ENCODE results near the gene RFWD3.

- TF ChIP-seq CTCF (IDR thresholded peaks at IDR 0.05 in 8 of 11, conservative IDR thresholded peaks at IDR 0.05 in 3 of 11) (no peak), POLR2AphosphoS5 (IDR thresholded peaks at IDR 0.05) (no peak)
Observed at GRCh38 chr16:74583926-74584666, 82.6 kb downstream of the RFWD3 start.
